Mammary epithelial cell (primary cell): ENCODE measurements around the gene NCOR1.
"Not testable (repeated sequence)": the region's sequence is repeated elsewhere in the genome, so short reads cannot be mapped to it uniquely, and the experiment has no call there.

Experiments used
- EZH2 ChIP-seq: IDR thresholded peaks from 2 replicates; pipeline ENCODE4 v1.6.1; 2012; ENCODE audit warnings: low read length, inconsistent platforms, borderline replicate concordance
- TF ChIP-seq, protein P1 (sequence below), 2 donors: IDR thresholded peaks in 1 of 2; conservative IDR thresholded peaks in 1 of 2; 2 replicates each; pipeline ENCODE4 v1.5.1; 2011 to 2012; ENCODE audit warnings: inconsistent platforms in 2 of 2, low read length in 2 of 2, mild to moderate bottlenecking in 2 of 2, control low read depth in 1 of 2, low read depth in 1 of 2; ENCODE audit not compliant: insufficient read depth in 1 of 2; ENCODE audit errors: extremely low read depth in 1 of 2

DNA sequence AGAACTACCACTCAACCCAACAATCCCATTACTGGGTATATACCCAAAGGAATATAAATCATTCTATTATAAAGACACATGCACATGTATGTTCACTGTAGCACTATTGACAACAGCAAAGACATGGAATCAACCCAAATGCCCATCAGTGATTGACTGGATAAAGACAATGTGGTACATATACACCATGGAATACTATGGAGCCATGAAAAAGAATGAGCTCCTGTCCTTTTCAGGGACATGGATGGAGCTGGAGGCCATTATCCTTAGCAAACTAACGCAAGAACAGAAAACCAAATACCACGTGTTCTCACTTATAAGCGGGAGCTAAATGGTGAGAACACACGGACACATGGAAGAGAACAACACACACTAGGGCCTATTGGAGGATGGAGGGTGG, 160.2 kb downstream of the NCOR1 start:
- TF ChIP-seq, protein P1, sequence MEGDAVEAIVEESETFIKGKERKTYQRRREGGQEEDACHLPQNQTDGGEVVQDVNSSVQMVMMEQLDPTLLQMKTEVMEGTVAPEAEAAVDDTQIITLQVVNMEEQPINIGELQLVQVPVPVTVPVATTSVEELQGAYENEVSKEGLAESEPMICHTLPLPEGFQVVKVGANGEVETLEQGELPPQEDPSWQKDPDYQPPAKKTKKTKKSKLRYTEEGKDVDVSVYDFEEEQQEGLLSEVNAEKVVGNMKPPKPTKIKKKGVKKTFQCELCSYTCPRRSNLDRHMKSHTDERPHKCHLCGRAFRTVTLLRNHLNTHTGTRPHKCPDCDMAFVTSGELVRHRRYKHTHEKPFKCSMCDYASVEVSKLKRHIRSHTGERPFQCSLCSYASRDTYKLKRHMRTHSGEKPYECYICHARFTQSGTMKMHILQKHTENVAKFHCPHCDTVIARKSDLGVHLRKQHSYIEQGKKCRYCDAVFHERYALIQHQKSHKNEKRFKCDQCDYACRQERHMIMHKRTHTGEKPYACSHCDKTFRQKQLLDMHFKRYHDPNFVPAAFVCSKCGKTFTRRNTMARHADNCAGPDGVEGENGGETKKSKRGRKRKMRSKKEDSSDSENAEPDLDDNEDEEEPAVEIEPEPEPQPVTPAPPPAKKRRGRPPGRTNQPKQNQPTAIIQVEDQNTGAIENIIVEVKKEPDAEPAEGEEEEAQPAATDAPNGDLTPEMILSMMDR (conservative IDR thresholded peaks at IDR 0.05 in 1 of 2, IDR thresholded peaks at IDR 0.05 in 1 of 2; ENCODE audit: extremely low read depth in 1 of 2, insufficient read depth in 1 of 2, low read depth in 1 of 2, low read length in 2 of 2): not testable (repeated sequence)
- TF ChIP-seq EZH2: not testable (repeated sequence)
